Left renal cortex interstitium (tissue), 4 donors: Measurements from ENCODE around the gene TMEM139. TPM values are rescaled to one million over a fixed set of nuclear protein-coding genes. Genes with fewer than 3 reads are reported as not detected.
A peak's percentile ranks its signal among the peaks of the same experiment; 100 is the strongest.
"Not testable (repeated sequence)": the region's sequence is repeated elsewhere in the genome, so short reads cannot be mapped to it uniquely, and the experiment has no call there.

Experiments used
- DNase-seq, 4 donors: peaks; one replicate each; pipeline ENCODE4 v3.0.0-alpha.2; 2013; ENCODE audit warnings: low read depth in 4 of 4, low spot score in 2 of 4, missing footprints in 1 of 4
- polyA plus RNA-seq, 4 donors: library from polyadenylated mRNA; unstranded; fragments of 120-200 nt; gene quantifications; one replicate each; pipeline ENCODE4 v1.2.1, GENCODE V29; 2013; ENCODE audit not compliant: insufficient read length in 4 of 4

The TMEM139 gene
- polyA plus RNA-seq, 4 donors, result 53.2 to 74.8 (median 63.0) TPM

DNA sequence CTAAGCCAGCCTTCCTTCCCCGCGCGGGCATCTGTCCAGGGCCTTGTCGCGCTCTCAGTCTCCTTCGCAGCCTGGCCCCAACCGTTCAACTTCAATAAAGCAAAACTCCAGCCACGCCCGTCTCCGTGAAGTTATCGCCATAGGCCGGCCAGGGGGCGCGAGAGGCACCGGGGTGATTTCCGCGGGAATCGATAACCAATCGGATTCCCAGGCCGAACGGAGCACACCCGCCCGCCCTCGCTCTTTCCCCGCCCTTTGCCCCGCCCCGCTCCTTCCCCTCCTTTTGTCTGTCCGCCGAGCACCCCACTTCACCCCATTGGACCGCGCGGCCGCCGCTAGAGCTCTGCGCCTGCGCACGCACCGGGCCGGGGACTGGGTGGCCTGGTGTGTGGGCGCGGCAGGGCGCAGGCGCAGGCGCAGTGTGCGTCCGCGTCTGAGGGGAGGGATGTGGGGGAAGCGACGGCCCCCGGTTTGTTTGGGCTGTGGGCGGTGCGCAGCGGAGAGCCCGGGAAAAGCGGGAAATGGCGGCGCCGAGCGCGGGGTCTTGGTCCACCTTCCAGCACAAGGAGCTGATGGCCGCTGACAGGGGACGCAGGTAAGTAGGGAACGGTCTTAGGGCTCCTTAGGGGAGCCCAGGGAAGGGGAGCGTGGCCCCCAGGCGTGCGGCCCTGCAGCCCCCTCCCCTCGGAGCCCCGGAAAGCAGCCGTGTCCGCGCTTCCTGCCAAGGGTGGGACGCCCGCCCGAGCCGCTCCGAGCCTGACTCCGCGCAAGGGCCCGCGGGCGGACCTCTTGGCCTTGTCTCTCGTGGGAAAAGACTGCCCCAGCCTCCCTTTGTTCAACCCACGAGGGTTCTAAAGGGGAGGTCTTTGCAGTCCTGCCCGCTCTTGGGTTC lies 3.4 kb downstream of the TMEM139 start, which contains the start of gene CASP2:
Gene CASP2 (plus strand): TSS at position 417 of the 892 bp plus-strand sequence. CDS start 105 bp downstream, at position 522.
- peak in 3 of 4 donors; percentile 90 to 93 (median 90) for DNase-seq

DNA sequence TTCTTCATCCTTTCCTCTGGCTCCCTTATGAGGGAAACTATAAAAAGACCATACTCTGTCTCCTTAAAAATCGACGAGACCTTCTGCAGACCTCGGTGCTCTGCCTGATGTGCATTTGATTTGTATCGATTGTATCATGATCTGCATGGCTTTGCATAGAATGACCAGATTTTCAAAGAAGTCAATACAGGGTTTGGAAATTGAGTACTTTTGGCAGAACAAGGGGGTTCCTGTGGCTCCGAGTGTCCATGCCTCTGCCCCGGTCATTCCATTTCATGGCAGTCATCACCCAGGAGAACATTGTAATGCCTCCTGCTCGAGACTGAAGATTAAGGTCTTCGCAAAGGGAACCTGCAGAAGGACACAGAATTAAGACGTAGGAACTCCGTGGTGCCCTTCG lies 4.1 kb downstream of the TMEM139 start:
- DNase-seq, result no peak

DNA sequence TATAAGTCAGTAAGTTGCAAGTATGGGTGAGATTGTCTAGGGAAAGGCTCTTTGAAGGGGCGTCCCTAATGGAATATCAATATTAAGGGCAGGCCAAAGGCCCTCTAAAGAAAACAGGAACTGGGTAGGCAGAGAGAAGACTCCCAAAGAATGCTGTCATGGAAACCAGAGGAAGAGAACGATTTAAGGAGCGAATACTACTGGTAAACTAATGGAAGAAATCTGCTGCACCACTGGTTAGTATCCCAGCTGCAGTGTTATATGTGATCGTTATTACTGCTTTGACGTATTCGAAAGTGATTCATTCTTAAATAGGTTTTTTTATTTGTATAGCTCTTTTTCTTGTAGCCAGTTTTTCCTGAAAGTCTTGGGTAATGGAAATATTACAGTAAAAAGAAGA lies 4.7 kb downstream of the TMEM139 start:
- DNase-seq, result no peak

DNA sequence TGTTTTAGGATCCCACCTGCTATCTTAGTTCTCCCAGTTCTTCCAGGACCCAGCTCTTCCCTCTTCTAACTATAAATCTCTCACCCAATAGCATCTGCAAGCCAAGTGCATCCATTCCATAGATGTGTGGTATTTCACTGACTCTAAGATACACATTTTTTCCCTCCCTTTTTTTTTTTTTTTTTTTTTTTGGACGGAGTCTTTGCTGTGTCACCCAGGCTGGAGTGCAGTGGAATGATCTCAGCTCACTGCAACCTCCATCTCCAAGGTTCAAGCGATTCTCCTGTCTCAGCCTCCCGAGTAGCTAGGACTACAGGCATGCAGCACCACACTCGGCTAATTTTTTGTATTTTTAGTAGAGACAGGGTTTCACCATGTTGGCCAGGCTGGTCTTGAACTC lies 5.1 kb downstream of the TMEM139 start:
- not testable (repeated sequence) for DNase-seq

DNA sequence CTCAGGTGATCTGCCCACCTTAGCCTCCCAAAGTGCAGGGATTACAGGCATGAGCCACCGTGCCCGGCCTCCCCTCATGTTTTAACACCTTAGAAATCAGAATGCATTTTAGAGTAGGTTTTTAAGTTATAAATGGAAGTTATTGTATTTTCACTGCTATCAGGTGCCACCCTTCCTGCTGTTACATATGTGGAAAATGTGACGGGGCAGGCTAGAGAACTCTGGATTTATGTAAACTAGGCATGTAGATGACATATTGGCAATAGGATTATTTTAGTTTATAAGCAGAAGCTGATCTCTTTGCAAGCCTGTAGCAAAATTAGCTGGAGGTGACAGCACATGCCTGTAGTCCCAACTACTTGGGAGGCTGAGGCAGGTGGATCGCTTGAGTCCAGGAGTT lies 5.5 kb downstream of the TMEM139 start:
- DNase-seq, result no peak

DNA sequence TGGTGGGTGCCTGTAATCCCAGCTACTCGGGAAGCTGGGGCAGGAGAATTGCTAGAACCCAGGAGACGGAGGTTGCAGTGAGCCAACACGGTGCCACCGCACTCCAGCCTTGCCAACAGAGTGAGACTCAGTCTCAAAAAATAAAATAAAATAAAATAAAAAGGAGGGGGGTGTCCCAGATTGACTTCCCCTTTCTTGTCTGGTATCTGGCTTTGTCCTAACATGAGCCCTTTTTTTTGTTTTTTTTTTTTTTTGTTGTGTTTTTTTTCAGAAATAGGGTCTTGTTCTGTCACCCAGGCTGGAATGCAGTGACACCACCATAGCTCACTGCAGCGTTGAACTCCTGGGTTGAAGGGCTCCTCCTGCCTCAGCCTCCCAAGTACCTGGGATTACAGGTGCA lies 8.1 kb downstream of the TMEM139 start:
- no peak for DNase-seq

DNA sequence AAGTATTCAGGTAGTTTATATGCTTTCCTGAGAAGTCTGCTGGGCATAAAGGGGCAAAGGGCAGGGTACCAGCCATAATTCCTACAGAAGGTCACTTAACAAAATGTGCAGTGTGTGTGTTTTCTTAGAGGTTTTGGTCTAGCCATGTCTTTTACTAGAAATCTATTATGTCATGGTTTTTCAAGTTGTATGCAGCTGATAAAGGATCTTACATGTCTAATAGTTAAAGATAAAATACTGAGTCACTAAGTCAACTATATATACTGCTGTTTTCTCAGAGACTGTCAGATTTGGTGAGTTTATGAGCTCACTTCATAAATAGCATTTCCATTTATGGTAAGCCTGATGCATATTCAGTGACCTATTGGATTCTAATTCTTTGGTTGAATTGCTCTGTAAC lies 11.1 kb downstream of the TMEM139 start:
- no peak for DNase-seq

DNA sequence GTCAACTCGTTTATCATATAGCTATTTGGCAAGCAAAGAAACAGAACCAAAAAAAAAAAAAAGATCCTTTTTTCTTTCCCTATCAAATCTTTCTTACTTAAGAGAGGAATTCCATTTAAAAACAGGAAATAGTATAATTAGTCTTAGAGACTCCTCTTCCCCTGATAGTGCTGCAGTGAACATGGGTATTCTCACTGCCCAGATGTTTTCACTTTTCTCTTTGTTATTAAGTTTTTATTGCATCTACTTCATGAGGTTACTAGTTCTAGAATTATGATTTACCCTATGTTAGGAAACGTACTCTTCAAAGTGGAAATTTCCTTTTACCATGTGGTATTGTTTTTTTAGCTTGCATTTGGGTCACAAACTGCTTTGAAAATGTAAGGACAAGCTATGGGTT lies 11.9 kb downstream of the TMEM139 start:
- DNase-seq, result no peak

DNA sequence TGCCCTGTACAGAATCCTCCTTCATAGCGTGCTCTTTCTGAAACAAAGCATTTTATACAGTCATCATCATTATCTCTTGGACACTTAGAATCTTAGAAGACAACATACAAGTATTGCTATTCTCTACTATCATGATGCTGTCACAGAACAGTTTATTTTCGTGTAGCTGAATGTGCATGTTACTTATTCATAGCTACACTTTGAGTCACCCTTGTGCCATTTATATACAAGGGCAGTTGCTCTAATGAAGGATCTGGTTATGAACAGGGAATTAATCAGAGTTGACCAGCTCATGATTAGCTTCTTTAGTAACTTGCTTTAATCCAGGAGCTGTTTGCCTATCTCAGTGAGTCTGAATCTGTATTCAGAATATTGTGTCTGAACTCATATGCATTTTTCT lies 14.6 kb downstream of the TMEM139 start:
- no peak for DNase-seq

DNA sequence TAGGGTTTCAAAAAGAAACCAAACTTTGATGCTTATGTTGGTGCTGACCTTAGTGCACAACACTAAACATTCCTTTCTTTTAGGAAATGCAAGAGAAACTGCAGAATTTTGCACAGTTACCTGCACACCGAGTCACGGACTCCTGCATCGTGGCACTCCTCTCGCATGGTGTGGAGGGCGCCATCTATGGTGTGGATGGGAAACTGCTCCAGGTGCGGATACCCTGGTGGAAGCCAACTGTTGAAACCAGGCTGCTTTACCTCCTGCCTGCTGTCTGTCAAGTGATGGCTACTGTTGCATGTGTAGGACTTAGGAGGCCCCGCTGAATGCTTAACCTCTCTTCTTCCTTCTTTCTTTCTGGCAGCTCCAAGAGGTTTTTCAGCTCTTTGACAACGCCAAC lies 15.1 kb downstream of the TMEM139 start:
- no peak for DNase-seq

DNA sequence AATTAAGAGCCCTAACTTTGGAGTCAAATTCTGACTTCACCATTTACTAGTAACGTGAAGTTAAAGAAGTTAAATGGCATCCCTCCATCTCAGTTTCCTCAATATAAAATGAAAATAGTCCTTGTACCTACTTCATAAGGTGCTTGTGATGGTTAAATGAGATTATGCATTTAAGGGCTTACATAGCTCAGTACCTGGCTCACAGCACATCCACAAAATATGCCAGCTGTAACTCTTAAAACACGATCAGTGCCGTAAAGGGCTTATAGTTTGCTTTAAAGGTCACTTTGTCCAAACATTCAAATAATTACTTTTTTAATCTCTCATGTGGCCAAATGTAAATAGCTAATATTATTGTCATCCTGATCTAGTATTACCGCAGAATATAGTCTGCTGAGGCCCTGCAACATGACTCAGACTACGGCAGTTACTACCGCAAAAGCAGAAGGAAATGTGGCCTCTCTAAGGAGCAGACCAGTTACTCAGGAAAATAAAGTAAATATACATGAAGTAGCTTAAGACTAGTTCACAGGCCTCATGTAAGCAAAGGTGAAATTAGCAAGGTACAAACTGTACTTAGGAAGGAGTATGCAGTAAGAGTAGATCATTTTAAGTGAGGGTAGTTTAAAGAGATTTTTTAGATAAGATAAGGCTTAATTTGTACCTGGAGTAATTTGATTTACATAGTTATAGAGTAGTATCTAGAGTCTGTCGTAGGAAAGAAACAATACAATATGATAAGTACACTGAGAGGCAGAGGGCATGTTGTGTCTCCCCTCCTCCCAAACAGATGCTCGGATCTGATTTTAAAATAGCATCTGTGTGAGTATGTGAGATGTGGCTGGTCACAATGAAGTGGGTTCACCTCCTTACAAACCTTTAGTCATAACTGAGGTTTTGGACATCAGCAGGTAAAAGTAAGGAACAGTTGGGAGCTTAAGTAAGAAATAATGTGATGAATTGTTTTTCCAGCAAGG lies 16.5 kb downstream of the TMEM139 start:
- DNase-seq, result no peak

DNA sequence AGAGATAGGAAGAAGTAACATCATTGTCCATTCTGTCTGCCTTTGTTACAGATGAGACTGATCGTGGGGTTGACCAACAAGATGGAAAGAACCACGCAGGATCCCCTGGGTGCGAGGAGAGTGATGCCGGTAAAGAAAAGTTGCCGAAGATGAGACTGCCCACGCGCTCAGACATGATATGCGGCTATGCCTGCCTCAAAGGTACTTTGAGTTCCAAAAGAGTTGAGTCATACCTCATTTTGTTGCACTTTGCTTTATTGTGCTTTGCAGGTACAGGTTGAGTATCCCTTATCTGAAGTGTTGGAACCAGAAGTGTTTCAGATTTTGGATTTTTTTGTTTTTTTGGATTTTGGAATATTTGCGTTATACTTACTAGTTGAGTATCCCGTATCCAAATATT lies 19.0 kb downstream of the TMEM139 start:
- no peak for DNase-seq

DNA sequence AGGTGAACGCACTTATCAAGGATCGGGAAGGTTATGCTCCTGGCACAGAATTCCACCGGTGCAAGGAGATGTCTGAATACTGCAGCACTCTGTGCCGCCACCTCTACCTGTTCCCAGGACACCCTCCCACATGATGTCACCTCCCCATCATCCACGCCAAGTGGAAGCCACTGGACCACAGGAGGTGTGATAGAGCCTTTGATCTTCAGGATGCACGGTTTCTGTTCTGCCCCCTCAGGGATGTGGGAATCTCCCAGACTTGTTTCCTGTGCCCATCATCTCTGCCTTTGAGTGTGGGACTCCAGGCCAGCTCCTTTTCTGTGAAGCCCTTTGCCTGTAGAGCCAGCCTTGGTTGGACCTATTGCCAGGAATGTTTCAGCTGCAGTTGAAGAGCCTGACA lies 20.2 kb downstream of the TMEM139 start:
- DNase-seq, result no peak

DNA sequence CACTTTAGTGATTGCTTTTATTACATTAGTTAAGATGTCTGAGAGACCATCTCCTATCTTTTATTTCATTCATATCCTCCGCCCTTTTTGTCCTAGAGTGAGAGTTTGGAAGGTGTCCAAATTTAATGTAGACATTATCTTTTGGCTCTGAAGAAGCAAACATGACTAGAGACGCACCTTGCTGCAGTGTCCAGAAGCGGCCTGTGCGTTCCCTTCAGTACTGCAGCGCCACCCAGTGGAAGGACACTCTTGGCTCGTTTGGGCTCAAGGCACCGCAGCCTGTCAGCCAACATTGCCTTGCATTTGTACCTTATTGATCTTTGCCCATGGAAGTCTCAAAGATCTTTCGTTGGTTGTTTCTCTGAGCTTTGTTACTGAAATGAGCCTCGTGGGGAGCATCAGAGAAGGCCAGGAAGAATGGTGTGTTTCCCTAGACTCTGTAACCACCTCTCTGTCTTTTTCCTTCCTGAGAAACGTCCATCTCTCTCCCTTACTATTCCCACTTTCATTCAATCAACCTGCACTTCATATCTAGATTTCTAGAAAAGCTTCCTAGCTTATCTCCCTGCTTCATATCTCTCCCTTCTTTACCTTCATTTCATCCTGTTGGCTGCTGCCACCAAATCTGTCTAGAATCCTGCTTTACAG lies 20.8 kb downstream of the TMEM139 start:
- no peak for DNase-seq

DNA sequence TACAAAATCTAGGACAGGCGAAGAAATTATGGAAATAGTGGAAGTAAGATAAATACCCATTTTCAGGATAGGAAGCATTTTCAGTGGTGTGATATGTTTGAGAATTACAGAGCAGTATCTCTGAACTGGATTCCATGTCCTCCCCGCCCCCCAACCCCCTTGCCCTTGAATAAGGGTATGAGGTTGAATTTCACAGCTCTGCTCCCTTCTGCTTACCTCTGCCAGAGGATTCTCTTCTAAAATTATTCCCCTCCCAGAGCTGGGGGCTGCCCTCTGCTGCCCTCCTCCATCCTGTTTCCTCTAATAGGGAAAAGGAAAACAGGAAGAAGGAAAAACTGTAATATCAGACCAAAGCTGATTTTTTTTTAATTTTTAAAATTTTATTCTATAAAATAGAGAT lies 23.9 kb downstream of the TMEM139 start:
- DNase-seq, result no peak

DNA sequence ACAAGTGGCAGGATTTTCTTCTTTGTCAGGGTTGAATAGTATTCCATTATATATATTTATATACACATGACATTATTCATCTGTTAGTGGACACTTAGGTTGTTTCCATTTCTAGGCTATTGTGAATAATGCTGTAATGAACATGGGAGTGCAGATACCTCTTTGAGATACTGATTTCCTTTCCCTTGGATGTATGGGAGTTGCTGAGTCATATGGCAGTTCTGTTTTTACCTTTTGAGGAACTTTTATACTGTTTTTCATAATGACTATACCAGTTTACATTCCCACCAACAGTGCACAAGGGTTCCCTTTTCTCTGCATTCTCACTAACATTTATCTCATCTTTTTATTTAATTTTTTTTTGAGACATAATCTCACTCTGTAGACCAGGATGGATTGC lies 29.4 kb downstream of the TMEM139 start:
- no peak for DNase-seq

DNA sequence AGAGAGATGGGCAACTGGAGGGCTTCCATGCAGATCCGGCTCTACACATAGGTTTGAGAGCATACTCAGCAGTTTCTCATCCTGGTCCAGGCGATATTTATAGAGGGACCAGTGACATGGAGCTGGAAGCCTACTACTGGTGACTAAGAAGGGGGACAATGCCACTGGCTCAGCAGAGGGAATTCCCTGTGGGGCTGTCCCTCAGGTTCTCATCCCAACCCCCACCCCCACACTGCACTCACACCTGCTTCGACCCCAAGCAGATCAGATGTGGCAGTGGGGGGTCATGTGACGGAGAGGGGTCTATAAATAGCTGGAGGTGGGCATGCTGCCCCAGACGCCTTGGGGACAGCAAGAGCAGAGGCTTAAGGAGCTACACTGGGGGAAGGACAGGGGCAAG lies 31.0 kb downstream of the TMEM139 start, which contains the start of gene CLCN1:
Gene CLCN1 (plus strand): TSS at position 336 of the 400 bp plus-strand sequence. CDS start 102 bp downstream, outside the sequence.
- DNase-seq, result no peak

DNA sequence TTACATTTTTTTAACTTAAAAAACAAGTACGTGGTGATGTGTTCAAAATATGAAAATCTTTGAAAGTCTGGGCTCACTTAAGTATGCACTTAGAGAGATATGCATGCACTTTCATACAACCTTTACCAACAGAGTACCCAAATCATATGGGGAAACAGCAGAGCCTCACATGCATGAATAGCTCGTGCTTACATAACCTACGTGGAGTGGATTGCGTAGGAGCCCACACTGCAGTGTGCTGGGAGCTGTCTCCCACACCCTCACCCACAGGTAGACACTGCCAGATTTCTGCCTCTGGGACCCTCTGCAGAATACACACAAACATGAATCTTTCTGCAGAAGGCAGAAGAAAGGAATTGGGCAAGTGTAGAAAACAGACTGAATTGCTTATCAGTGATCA lies 31.7 kb downstream of the TMEM139 start:
- DNase-seq, result no peak

DNA sequence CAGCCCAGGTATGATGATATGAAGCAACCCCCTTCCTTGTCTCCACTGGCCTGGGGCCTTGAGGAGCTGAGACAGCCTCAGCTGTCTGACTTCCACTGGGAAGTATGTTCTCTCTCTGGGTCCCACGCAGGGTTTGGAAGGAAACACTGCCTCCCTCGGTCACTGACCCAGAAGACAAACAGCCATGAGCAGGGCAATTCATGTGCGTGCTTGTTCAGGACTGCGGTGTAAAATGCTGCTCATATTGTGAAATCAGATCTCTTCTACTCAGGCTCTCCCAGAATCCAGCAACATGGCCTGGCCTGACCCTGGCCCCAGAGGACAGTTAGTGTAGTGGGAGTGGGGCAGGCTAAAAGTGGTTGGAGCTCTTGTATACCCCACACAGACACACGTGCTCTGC lies 33.9 kb downstream of the TMEM139 start:
- no peak for DNase-seq

DNA sequence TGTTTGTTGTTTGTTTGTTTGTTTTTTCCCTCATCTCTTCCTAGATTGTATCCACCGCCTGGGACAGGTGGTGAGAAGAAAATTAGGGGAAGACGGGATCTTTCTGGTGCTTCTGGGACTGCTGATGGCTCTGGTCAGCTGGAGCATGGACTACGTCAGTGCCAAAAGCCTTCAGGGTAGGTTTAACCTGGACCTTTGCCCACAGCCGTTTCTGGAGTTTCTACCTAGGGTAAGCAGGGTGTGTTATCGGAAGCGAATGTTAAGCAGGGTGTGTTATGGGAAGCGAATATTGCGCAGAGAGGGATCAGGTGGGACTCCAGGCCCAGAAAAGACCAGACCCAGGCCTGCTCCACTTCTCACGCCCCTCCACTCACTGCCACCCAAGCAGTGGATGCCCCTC lies 35.9 kb downstream of the TMEM139 start:
- no peak for DNase-seq

DNA sequence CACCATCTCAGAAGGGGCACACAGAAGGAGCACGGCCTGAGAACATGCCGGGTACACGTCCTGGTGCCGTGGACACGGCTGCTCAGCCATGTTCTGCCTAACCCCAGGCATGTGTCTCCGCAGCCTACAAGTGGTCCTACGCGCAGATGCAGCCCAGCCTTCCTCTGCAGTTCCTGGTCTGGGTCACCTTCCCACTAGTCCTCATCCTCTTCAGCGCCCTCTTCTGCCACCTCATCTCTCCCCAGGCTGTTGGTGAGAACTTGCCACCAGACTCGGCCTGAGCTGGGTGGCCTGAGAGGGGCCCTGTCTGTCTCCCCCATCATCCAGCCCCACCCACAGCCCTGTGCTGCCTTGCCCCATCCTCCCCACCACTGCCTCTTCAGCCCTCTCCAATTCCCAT lies 36.5 kb downstream of the TMEM139 start:
- DNase-seq, result no peak
